NCI-H2029 (cell line): Measurements from ENCODE around the gene SHB.
A peak's percentile ranks its signal among the peaks of the same experiment; 100 is the strongest.

Experiments
- DNase-seq: peaks from one replicate; lab custom pipeline; 2025; lab: John Stamatoyannopoulos, UW

Gene SHB

DNA sequence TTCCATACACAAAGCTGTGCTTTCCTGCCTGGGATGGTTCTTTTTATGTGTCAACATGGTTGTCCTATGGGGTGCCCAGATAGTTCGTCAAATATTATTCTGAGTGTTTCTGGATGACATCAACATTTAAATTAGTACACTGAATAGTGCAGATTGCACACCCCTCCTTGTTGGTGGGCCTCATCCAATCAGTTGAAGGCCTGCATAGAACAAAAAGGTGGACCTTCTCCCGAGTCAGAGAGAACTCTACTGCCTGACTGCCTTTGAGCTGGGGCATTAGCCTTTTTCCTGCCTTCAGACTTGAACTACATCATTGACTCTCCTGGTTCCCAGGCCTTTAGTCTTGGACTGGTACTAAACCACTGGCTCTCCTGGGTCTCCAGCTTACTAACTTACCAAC is 80.4 kb downstream of the SHB start:
- no peak for DNase-seq

- DNase-seq = peak; percentile 19
Measured at GRCh38 chr9:37988041-37988440, 81.0 kb downstream of the SHB start.

GRCh38 chr9:37987467-37987981 is 81.5 kb downstream of the SHB start:
- peak; percentile 18 for DNase-seq

DNA sequence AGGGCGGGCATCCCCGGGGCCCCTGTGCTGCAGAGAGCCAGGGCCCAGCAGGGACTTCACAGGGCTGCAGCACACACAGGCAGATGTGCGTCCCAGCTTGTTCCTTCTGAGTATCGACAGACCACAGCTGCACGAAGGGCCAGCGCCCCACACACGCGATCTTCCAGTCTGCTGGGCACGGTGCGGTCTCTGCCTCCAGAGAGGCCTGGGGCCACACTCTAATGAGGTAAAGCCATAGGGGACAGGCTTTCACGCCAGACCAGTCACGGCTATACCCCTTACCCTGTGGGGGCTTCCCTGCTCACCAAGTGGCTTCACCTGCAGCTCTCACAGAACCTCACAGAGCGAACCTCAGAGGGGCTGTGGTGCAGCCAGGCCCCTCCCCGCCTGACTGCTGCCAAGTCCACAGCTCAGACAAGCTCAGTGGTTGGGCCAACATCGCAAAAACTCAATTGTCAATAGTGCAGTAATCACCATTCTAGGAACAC is 82.2 kb downstream of the SHB start:
- DNase-seq = no peak

- no peak for DNase-seq
Measured at GRCh38 chr9:37986001-37986400, 83.0 kb downstream of the SHB start.

- peak; percentile 79 for DNase-seq
Measured at GRCh38 chr9:37984672-37985611, 84.1 kb downstream of the SHB start.

DNA sequence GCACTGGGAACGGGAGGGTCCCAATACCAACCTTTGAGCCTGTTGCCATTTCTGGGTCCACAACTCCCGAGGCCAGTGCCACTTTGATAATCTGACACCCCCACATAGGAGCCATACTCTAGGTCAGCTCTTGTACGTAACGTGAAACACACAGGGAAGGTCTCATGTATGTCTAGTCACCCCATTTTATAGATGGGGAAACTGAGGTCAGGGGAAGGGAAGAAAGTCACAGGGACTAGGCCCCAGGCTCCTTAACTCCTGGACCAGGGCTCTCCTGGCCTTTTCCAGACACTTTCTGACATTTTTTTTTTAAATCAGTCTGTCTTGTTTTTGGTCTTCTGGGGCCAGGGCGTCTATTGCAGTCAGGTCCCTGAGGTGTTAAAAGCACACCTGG is 84.8 kb downstream of the SHB start:
- DNase-seq = no peak

- no peak for DNase-seq
Measured at GRCh38 chr9:37983381-37984067, 85.5 kb downstream of the SHB start.

- no peak for DNase-seq
Measured at GRCh38 chr9:37979844-37980243, 89.2 kb downstream of the SHB start.

DNA sequence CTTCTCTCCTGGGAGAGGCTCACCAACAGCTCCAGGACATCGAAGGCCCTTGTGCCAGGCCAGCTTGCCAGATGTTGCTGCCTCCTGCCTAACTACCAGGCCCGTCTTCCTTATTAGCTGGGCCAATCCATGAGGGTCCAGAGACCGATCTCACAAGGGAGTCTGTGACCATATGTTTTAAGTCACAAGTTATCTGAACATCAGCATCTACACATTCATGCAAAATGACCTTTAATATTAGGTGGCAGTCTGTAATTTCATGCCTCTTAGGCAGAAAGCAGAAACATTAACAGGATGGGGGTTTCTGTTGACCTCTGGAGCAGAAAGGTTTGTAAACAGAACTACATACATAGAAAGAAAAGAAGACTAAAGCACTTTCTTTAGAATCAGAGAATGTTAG is 90.0 kb downstream of the SHB start:
- no peak for DNase-seq

DNA sequence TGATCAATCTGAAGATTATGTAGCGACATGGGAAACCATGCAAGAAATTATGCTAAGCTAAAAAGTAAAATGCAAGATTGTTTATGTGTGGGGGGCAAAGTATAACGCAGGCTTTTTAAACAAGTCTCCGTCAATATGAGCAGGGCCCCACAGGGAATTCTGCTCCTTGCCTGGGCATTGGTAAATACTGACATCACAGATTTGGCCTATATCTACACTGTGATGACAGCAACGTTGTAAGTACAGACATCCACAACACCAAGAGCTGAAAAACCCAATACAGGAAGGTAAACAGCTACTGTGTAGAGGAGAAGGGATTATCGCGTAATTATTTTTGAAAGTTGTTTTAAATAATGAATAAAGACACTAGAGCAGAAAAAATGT is 90.6 kb downstream of the SHB start:
- DNase-seq = no peak

- no peak for DNase-seq
Measured at GRCh38 chr9:37977851-37978480, 91.1 kb downstream of the SHB start.

DNA sequence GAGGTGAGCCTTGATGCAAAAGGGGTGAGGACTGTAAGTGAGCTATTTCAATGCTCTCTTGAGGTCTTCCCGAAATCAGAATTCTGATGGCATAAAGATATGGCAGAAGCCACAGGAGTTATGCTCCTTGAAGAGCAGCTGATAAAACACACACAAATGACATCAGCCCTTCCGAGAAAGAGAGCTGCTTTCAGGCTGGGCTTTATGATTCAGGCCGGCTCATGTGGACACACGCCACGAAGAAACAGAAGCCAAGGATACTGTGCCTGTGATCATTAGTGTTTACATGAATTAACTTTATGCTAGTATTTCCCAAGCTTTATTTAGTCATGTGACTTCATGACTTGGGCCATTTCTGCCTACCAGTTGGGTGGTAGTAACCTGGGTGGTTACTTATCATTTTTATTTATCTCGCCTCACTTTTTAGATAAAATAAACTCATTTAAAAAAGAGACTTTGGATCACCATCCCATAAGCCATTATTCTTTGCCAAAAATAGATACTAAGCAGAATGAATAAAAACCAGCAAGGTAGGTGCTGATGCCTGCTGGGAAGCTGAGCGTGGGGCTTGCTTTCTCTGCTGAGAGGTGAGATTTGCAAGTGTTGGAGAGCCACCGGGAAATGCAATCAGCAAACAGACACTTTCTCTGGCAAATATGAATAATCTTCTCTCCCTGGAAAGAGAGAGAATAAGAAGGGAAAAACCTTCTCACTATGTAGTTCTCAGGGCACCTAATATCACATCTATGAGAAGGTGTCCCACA is 92.1 kb downstream of the SHB start:
- peak; percentile 73 for DNase-seq

DNA sequence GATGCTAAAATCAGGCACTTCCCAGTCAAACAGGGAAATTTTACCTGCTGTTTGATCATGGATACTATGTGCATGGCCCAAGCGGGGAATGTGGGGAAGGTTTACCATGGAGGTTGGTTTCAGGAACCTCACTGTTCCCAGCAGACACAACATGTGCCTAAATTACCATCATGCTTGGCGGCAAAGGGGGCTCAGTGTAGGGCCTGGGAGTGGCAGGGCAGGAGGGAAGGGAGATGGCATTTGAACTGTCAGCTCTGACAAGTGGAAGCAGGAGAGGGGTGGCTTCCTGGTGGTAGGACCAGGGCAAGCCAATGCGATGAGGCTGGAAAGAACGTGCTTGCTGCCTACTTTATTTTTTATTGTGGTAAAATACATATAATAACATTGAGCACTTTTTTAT is 93.4 kb downstream of the SHB start:
- no peak for DNase-seq

DNA sequence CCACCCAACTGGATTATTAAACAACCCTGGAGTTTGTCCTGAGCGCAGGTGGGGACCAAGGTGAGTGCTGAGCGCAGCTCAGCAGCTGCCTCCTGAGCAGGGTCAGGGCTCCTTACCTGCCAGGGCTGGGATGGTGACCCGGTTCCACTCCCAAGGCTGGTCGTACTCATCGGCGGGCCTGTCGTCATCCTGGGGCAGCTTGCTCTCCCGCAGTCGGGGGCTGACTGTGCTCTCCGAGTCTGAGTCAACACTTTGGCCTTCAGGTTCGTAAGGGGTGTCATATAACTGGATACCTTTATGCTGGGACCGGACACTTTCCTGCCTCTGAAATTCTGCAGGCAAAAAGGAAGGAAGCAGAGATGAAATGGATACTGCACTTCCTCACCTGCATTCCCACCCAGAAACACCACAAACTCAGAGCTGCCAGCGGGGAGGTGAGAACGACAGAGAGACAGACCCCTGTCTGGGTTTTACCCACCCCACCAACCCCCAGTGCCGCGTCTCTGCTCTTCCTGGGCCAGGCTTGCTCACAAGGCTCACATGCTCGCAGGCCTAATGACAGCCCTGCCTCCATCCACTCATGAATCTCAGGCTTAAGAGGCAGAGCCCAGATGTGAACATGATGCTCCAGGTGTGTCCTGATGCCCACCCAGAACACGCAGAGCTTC is 94.4 kb downstream of the SHB start:
- DNase-seq = no peak

DNA sequence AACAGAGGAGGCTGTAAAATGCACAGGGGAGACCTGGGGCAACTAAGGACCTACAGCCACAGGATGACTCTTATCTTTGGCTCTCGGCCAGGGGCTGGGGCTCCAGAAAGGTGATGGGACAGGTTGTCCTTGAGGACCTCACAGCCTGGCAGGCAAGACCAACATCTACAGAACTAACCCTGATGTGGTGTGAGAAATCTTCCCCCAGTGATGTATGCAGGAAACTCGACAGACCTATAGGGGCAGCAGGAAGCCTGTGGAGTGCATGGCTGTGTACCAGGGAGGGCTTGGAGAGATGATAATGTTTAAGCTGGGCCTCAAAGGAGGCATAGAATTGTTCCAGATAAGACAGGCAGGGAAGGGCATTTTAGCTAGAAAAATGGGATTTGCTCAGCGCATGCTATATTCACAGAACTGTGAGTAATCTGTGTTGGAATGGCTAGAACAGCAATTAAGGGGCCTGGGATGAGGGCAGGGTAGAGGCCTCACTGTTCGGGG is 96.6 kb downstream of the SHB start:
- no peak for DNase-seq

DNA sequence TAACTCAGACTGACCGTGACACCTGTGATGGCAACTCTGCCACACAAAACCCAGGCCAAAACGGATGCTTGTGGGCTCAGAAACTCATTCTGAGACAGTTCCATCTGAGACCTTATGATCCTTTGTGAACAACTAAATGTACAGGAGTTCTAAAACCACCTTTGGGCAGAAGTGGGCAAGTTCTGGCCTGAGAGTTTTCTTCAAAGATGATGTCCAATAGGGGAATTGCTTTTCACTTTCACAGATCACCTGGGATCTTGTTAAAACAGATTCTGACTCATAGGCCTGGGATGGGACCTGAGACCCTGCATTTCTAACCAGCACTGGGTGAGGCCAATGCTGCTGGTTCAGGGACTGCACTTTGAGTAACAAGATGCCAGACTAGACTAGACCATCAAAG is 97.3 kb downstream of the SHB start:
- DNase-seq = no peak

DNA sequence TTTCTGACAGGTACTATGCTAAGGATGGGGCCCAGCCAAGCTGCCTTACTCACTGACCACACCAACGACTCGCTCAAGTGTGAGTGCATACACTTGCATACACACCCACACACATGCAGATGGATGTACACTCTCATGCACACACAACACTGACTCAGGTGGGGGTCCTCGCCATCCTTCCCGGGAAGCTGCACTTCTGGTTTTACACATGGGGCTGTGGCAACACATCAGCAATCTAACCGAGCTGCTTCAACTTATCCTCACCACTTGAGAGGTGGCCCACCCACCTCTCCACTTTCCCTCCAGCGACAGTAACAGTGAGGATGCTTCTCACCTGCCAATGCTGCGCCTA is 97.9 kb downstream of the SHB start:
- no peak for DNase-seq

GRCh38 chr9:37970301-37971107 is 98.5 kb downstream of the SHB start:
- DNase-seq = no peak

GRCh38 chr9:37969558-37970300 is 99.3 kb downstream of the SHB start:
- no peak for DNase-seq
